SK-N-SH (cell line): ENCODE results near the gene DPP4. TPM values are rescaled to one million over a fixed set of nuclear protein-coding genes. Genes with fewer than 3 reads are reported as not detected.

Source experiments
- CTCF ChIA-PET: fragments of 300-600, 350-600 bp; formaldehyde crosslinking; extraction: SDS; loops from one replicate; lab custom pipeline; 2021; lab: Yijun Ruan, JAX
- POLR2A ChIA-PET: fragments of 350-600 bp; sonication (Branson Sonifier 250); formaldehyde crosslinking; extraction: SDS; loops from one replicate; lab custom pipeline; 2020; ENCODE audit warnings: antibody characterized with exemption, inconsistent platforms; lab: Yijun Ruan, JAX
- DNase-seq: peaks from one replicate; pipeline ENCODE4 v3.0.0; 2012
- H2AFZ ChIP-seq: fragments of 200-600 bp; sonication (generic); 2 replicates; pipeline ENCODE4 v1.8.1; 2016; ENCODE audit warnings: antibody characterized with exemption, mild to moderate bottlenecking, low read depth
- H3F3A ChIP-seq: fragments of 200-600 bp; sonication (generic); replicated peaks from 2 replicates; pipeline ENCODE3; 2016; ENCODE audit warnings: antibody characterized with exemption, mild to moderate bottlenecking; ENCODE audit not compliant: insufficient read depth
- H3K27ac ChIP-seq, 2 experiments: fragments of 200-500 bp in 1 of 2; fragments of 200-600 bp in 1 of 2; sonication (Bioruptor generic) in 1 of 2; sonication (generic), shearing (Covaris generic) in 1 of 2; 2 replicates each; pipeline versions ENCODE4 v1.5.1 to v1.6.1; 2014 to 2016; ENCODE audit warnings: low read depth in 2 of 2, inconsistent platforms in 1 of 2, low read length in 1 of 2, mild to moderate bottlenecking in 1 of 2, mixed read lengths in 1 of 2
- H3K27me3 ChIP-seq: fragments of 200-600 bp; sonication (generic), shearing (Covaris generic); 2 replicates; pipeline ENCODE4 v1.6.1; 2016; ENCODE audit warnings: mixed run types; ENCODE audit not compliant: insufficient read depth
- H3K36me3 ChIP-seq, 2 experiments: fragments of 200-500 bp in 1 of 2; fragments of 200-600 bp in 1 of 2; sonication (Bioruptor generic) in 1 of 2; sonication (generic) in 1 of 2; replicated peaks in 1 of 2; 2 replicates each; pipeline versions ENCODE3 to v1.5.1; 2014 to 2016; ENCODE audit warnings: low read length in 1 of 2, mild to moderate bottlenecking in 1 of 2; ENCODE audit not compliant: insufficient read depth in 2 of 2, control insufficient read depth in 1 of 2
- H3K4me1 ChIP-seq, 2 experiments: fragments of 200-500 bp in 1 of 2; fragments of 200-600 bp in 1 of 2; sonication (Bioruptor generic) in 1 of 2; sonication (generic), shearing (Covaris generic) in 1 of 2; 2 replicates each; pipeline versions ENCODE4 v1.5.1 to v1.6.1; 2014 to 2016; ENCODE audit warnings: low read depth in 1 of 2, low read length in 1 of 2, mixed run types in 1 of 2; ENCODE audit not compliant: insufficient read depth in 2 of 2, control insufficient read depth in 1 of 2
- H3K4me2 ChIP-seq: fragments of 200-600 bp; sonication (generic), shearing (Covaris generic); 2 replicates; pipeline ENCODE4 v1.6.1; 2017; ENCODE audit warnings: mixed run types
- H3K4me3 ChIP-seq, 2 experiments: fragments of 200-500 bp in 1 of 2; fragments of 200-600 bp in 1 of 2; sonication (Bioruptor generic) in 1 of 2; sonication (generic), shearing (Covaris generic) in 1 of 2; 2 replicates each; pipeline versions ENCODE4 v1.5.1 to v1.8.1; 2014 to 2016; ENCODE audit warnings: low read depth in 2 of 2, inconsistent platforms in 1 of 2, low read length in 1 of 2, mild to moderate bottlenecking in 1 of 2, mixed read lengths in 1 of 2, moderate library complexity in 1 of 2
- H3K79me2 ChIP-seq: fragments of 200-600 bp; sonication (generic); 2 replicates; pipeline ENCODE4 v1.8.1; 2017; ENCODE audit warnings: mild to moderate bottlenecking; ENCODE audit not compliant: insufficient read depth
- H3K9ac ChIP-seq: fragments of 200-600 bp; sonication (generic); 2 replicates; pipeline ENCODE4 v1.6.1; 2017; ENCODE audit warnings: mixed run types
- H3K9me2 ChIP-seq: fragments of 200-600 bp; sonication (generic); 2 replicates; pipeline ENCODE4 v1.6.1; 2017; ENCODE audit warnings: mixed run types
- H3K9me3 ChIP-seq: fragments of 200-600 bp; sonication (generic); 2 replicates; pipeline ENCODE4 v1.6.1; 2017; ENCODE audit warnings: mixed run types, mild to moderate bottlenecking, moderate library complexity
- H4K20me1 ChIP-seq: fragments of 200-600 bp; sonication (generic); 2 replicates; pipeline ENCODE4 v1.6.1; 2017; ENCODE audit warnings: mild to moderate bottlenecking, mixed run types; ENCODE audit not compliant: insufficient read depth
- CHD2 ChIP-seq: fragments of 150-350 bp; IDR thresholded peaks from 2 replicates; pipeline ENCODE4 v1.6.1; 2018; ENCODE audit warnings: low read length; ENCODE audit not compliant: partially characterized antibody
- CTCF ChIP-seq: fragments of 200-600 bp; sonication (generic); IDR thresholded peaks from 2 replicates; pipeline ENCODE4 v1.6.1; 2017; ENCODE audit warnings: antibody characterized with exemption, mild to moderate bottlenecking, moderate library complexity
- EZH2phosphoT487 ChIP-seq: fragments of 200-600 bp; sonication (generic); IDR thresholded peaks from 2 replicates; pipeline ENCODE4 v1.6.1; 2017; ENCODE audit warnings: low read depth, mixed run types, mild to moderate bottlenecking, antibody characterized with exemption, moderate library complexity, borderline replicate concordance
- FOSL2 ChIP-seq: IDR thresholded peaks from 2 replicates; pipeline ENCODE4 v1.4.0; 2012; ENCODE audit warnings: low read depth, mild to moderate bottlenecking, moderate library complexity, borderline replicate concordance
- FOXJ3 ChIP-seq: sonication (generic); formaldehyde crosslinking; IDR thresholded peaks from 2 replicates; pipeline ENCODE4 v1.5.1; 2020; ENCODE audit warnings: mild to moderate bottlenecking, missing genetic modification reagents
- GATA2 ChIP-seq: sonication (generic); formaldehyde crosslinking; IDR thresholded peaks from 2 replicates; pipeline ENCODE4 v1.5.0; 2020; ENCODE audit warnings: mild to moderate bottlenecking, missing genetic modification reagents
- IRF3 ChIP-seq: fragments of 150-350 bp; IDR thresholded peaks from 2 replicates; pipeline ENCODE4 v1.6.1; 2016; ENCODE audit warnings: mild to moderate bottlenecking, low read depth, low read length
- JUND ChIP-seq: IDR thresholded peaks from 2 replicates; pipeline ENCODE4 v1.4.0; 2012
- MEF2A ChIP-seq: IDR thresholded peaks from 2 replicates; pipeline ENCODE4 v1.4.0; 2012; ENCODE audit warnings: low read depth, borderline replicate concordance
- MXI1 ChIP-seq: IDR thresholded peaks from 2 replicates; pipeline ENCODE4 v1.6.1; 2012; ENCODE audit warnings: mild to moderate bottlenecking, low read depth, low read length, improper control_type of control experiment
- NFIC ChIP-seq: IDR thresholded peaks from 2 replicates; pipeline ENCODE4 v1.4.0; 2012; ENCODE audit warnings: borderline replicate concordance
- POLR2AphosphoS5 ChIP-seq: IDR thresholded peaks from 2 replicates; pipeline ENCODE4 v1.6.1; 2012; ENCODE audit warnings: low read depth, low read length
- RAD21 ChIP-seq: IDR thresholded peaks from 2 replicates; pipeline ENCODE4 v1.6.1; 2012; ENCODE audit warnings: mild to moderate bottlenecking, low read length
- SMC3 ChIP-seq: IDR thresholded peaks from 2 replicates; pipeline ENCODE4 v1.6.1; 2012; ENCODE audit warnings: low read depth, low read length, improper control_type of control experiment
- TAF1 ChIP-seq: IDR thresholded peaks from 2 replicates; pipeline ENCODE4 v1.6.1; 2012; ENCODE audit warnings: low read depth, mild to moderate bottlenecking, low read length, moderate library complexity, borderline replicate concordance
- ZBTB33 ChIP-seq: IDR thresholded peaks from 2 replicates; pipeline ENCODE4 v1.4.0; 2012; ENCODE audit warnings: low read depth, borderline replicate concordance
- WGBS: methylation state at CpG from one replicate; pipeline ENCODE4 v1.1.6; 2017; ENCODE audit warnings: low lambda C conversion rate; 5-methylcytosine and 5-hydroxymethylcytosine counted together
- polyA plus RNA-seq, 3 experiments: library from polyadenylated mRNA; depleted of rRNA; stranded (reverse); fragments of >200 nt; gene quantifications; 2 replicates each; pipeline ENCODE4 v1.2.3, GENCODE V29; 2012

The DPP4 gene
- polyA plus RNA-seq, 1 of the 3 experiments (the other 2 are of a cell fraction): 5.0 TPM

GRCh38 chr2:161982548-161983330 lies 91.3 kb downstream of the DPP4 start (continued):
- TF ChIP-seq CTCF (no peak), JUND (no peak)

GRCh38 chr2:161981679-161982250 lies 92.2 kb downstream of the DPP4 start:
- H3K4me2 ChIP-seq: no peak overlapping the region
- TF ChIP-seq TAF1 (no peak), IRF3 (no peak), NFIC (peak; percentile 32; the same call in 1 of the 2 replicates), GATA2 (CRISPR knock-in tag) (no peak), MXI1 (no peak)
- CTCF ChIA-PET: no interaction called here
- H3K27ac ChIP-seq: no peak overlapping the region
- H3K4me3 ChIP-seq: no peak overlapping the region
- H4K20me1 ChIP-seq: no peaks in the 10 kb centered on the region
- H3K9me2 ChIP-seq: no peaks in the 10 kb centered on the region
- DNase-seq: no peak
- no peaks in the 10 kb centered on the region; the same call in 1 of the 2 replicates for H3K27me3 ChIP-seq
- H3K79me2 ChIP-seq: no peaks in the 10 kb centered on the region
- no peaks in the 10 kb centered on the region for H3K4me1 ChIP-seq
- POLR2A ChIA-PET: no interaction called here
- H3K9me3 ChIP-seq: no peaks in the 10 kb centered on the region
- no peaks in the 10 kb centered on the region for H3F3A ChIP-seq
- no peak overlapping the region for H2AFZ ChIP-seq
- no peak overlapping the region for H3K9ac ChIP-seq
- H3K36me3 ChIP-seq: no peaks in the 10 kb centered on the region
- WGBS: 24% methylated on average over 10 of the region's 10 CpGs

- TF ChIP-seq SMC3: no peak
- TF ChIP-seq ZBTB33: no peak
- TF ChIP-seq FOSL2: no peak
- no peak for TF ChIP-seq CHD2
- TF ChIP-seq FOXJ3: no peak
- no peak for TF ChIP-seq RAD21
- TF ChIP-seq MEF2A: no peak
- no peak for TF ChIP-seq EZH2phosphoT487
- no peak for TF ChIP-seq POLR2AphosphoS5
- TF ChIP-seq IRF3: no peak
- Histone ChIP-seq H3K27ac (no peak overlapping the region), H3K4me1 (no peaks in the 10 kb centered on the region), H3K79me2 (no peaks in the 10 kb centered on the region), H3K9me2 (no peaks in the 10 kb centered on the region), H3K36me3 (no peaks in the 10 kb centered on the region), H3K27me3 (peaks cover 2% of the 10 kb centered on the region; the same call in 1 of the 2 replicates), H2AFZ (no peak overlapping the region), H3F3A (no peaks in the 10 kb centered on the region), H3K9me3 (no peaks in the 10 kb centered on the region), H4K20me1 (no peaks in the 10 kb centered on the region), H3K4me2 (no peak overlapping the region), H3K9ac (no peak overlapping the region), H3K4me3 (no peak overlapping the region)
- POLR2A ChIA-PET: no interaction called here
- WGBS: 6% methylated on average over 1 of the region's 1 CpG
- no peak for DNase-seq
- CTCF ChIA-PET: no interaction called here
Measured at GRCh38 chr2:161980976-161981375, 93.0 kb downstream of the DPP4 start.
